Measurements from ENCODE around the gene ZKSCAN7.
"Not testable (repeated sequence)": the region's sequence is repeated elsewhere in the genome, so short reads cannot be mapped to it uniquely, and the experiment has no call there.

ZKSCAN7 gene

GRCh38 chr3:44577354-44577952 lies 22.5 kb downstream of the ZKSCAN7 start:
- not testable (repeated sequence) for DNase-seq (ENCODE audit: low read depth)

GRCh38 chr3:44578316-44578715 lies 23.3 kb downstream of the ZKSCAN7 start:
- DNase-seq (ENCODE audit: low read depth), result not testable (repeated sequence)

GRCh38 chr3:44578924-44579515 lies 24.0 kb downstream of the ZKSCAN7 start:
- DNase-seq (ENCODE audit: low read depth), result not testable (repeated sequence)

GRCh38 chr3:44579749-44580148 lies 24.8 kb downstream of the ZKSCAN7 start:
- DNase-seq (ENCODE audit: low read depth), result not testable (repeated sequence)

GRCh38 chr3:44580971-44581370 lies 26.0 kb downstream of the ZKSCAN7 start:
- not testable (repeated sequence) for DNase-seq (ENCODE audit: low read depth)

GRCh38 chr3:44584646-44585501 lies 29.9 kb downstream of the ZKSCAN7 start, which contains the start of gene ZNF660:
Gene ZNF660 (plus strand): TSS chr3:44584964. CDS start chr3:44594194, 9,230 bp downstream.
- peak; percentile 80 for DNase-seq (ENCODE audit: low read depth)

GRCh38 chr3:44596621-44597020 lies 41.6 kb downstream of the ZKSCAN7 start:
- no peak for DNase-seq (ENCODE audit: low read depth)

- DNase-seq (ENCODE audit: low read depth), result no peak
Measured at GRCh38 chr3:44601749-44602148, 46.8 kb downstream of the ZKSCAN7 start.

GRCh38 chr3:44612678-44613077 lies 57.7 kb downstream of the ZKSCAN7 start:
- no peak for DNase-seq (ENCODE audit: low read depth)
